ENCODE results near the gene PRDM8.

PRDM8 gene

DNA sequence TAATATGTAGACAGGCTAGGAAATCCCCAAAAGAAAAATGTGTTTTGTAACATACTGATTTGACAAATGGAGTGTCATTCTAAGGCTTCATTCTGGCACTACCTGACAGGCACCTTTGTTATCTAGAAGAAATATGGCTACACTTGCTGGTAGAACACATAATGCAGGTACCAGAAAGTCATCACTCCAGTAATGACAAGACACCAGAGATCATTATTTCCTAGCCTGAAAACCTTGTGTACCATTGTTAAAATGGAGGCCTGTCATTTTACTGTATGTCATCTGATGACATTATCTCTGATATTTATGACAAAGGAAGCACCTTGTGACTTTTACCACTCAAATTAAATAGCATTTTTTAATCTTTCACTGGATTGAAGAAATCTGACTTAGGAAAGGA lies 55.6 kb downstream of the PRDM8 start:
- ChIA-PET POLR2A (ENCODE audit: low non-redundant PET) (no interaction called here), CTCF (no interaction called here)
- no peak for DNase-seq (ENCODE audit: low spot score)

DNA sequence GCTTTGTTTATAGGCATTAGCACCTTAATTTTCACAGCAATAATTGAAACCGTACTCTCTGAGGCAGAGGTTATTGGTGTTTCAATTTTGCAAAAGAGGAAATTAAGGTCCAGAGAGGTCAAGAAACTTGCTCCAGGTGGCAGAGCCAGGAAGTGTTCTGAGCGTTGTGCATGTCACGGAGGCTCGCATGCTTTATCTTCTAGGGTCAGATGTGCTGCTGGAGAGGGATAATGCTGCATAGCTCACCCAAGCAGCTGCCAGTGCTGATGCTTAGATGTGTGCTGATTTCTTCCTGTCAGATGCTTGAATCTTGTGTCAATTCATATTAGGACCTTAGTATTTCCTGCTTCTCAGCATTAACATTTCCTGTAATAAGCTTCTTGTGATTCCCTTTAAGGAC lies 56.2 kb downstream of the PRDM8 start:
- CTCF ChIA-PET: interaction anchor here (0.6 kb wide), 1 partner anchor 35 kb away, joined by 3 read pairs; no protein-coding TSS in a partner anchor
- no peak for DNase-seq (ENCODE audit: low spot score)
- no peak overlapping the region for H3K27ac ChIP-seq
- POLR2A ChIA-PET (ENCODE audit: low non-redundant PET): no interaction called here
- TF ChIP-seq, protein P1, sequence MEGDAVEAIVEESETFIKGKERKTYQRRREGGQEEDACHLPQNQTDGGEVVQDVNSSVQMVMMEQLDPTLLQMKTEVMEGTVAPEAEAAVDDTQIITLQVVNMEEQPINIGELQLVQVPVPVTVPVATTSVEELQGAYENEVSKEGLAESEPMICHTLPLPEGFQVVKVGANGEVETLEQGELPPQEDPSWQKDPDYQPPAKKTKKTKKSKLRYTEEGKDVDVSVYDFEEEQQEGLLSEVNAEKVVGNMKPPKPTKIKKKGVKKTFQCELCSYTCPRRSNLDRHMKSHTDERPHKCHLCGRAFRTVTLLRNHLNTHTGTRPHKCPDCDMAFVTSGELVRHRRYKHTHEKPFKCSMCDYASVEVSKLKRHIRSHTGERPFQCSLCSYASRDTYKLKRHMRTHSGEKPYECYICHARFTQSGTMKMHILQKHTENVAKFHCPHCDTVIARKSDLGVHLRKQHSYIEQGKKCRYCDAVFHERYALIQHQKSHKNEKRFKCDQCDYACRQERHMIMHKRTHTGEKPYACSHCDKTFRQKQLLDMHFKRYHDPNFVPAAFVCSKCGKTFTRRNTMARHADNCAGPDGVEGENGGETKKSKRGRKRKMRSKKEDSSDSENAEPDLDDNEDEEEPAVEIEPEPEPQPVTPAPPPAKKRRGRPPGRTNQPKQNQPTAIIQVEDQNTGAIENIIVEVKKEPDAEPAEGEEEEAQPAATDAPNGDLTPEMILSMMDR (conservative IDR thresholded peaks at IDR 0.05; ENCODE audit: low read depth): no peak

More for the DNA sequence above, 55.6 kb downstream of the PRDM8 start:
- TF ChIP-seq, protein P1 (conservative IDR thresholded peaks at IDR 0.05; ENCODE audit: low read depth): no peak
- no peak overlapping the region for H3K27ac ChIP-seq

Data from RWPE1 (cell line).